NCI-H226 (cell line): ENCODE results near the gene ANAPC7.
A peak's percentile ranks its signal among the peaks of the same experiment; 100 is the strongest.
"Not testable (repeated sequence)": the region's sequence is repeated elsewhere in the genome, so short reads cannot be mapped to it uniquely, and the experiment has no call there.

Source experiments
- DNase-seq: peaks from one replicate; pipeline ENCODE4 v3.0.0-alpha.2; 2015

Gene ANAPC7

GRCh38 chr12:110403146-110403975 is at the start of gene ANAPC7:
Gene ANAPC7 (minus strand): TSS chr12:110403708. CDS start chr12:110403627, 81 bp downstream.
- peak; percentile 75 for DNase-seq

GRCh38 chr12:110451263-110451662 is 47.8 kb upstream of the ANAPC7 start:
- DNase-seq = no peak

GRCh38 chr12:110449799-110450497 is 46.4 kb upstream of the ANAPC7 start, which contains the start of gene ARPC3:
Gene ARPC3 (minus strand): TSS chr12:110450337. CDS start chr12:110450260, 77 bp downstream.
- DNase-seq = peak; percentile 89

GRCh38 chr12:110444455-110444854 is 40.9 kb upstream of the ANAPC7 start:
- no peak for DNase-seq

GRCh38 chr12:110436231-110436630 is 32.7 kb upstream of the ANAPC7 start:
- peak; percentile 10 for DNase-seq

- DNase-seq = no peak
Measured at GRCh38 chr12:110431957-110432587, 28.6 kb upstream of the ANAPC7 start.

- DNase-seq = not testable (repeated sequence)
Measured at GRCh38 chr12:110429676-110430075, 26.2 kb upstream of the ANAPC7 start.

GRCh38 chr12:110426406-110426805 is 22.9 kb upstream of the ANAPC7 start:
- DNase-seq = no peak

GRCh38 chr12:110424237-110424636 is 20.7 kb upstream of the ANAPC7 start:
- no peak for DNase-seq

- no peak for DNase-seq
Measured at GRCh38 chr12:110421701-110422100, 18.2 kb upstream of the ANAPC7 start.

GRCh38 chr12:110421159-110421661 is 17.7 kb upstream of the ANAPC7 start:
- no peak for DNase-seq

- DNase-seq = not testable (repeated sequence)
Measured at GRCh38 chr12:110420644-110421043, 17.1 kb upstream of the ANAPC7 start.

GRCh38 chr12:110417113-110417512 is 13.6 kb upstream of the ANAPC7 start:
- DNase-seq = not testable (repeated sequence)

- not testable (repeated sequence) for DNase-seq
Measured at GRCh38 chr12:110410086-110410485, 6.6 kb upstream of the ANAPC7 start.

- not testable (repeated sequence) for DNase-seq
Measured at GRCh38 chr12:110405126-110405662, 1.7 kb upstream of the ANAPC7 start.

GRCh38 chr12:110403976-110404682 is 621 bp upstream of the ANAPC7 start:
- DNase-seq = peak; percentile 37

GRCh38 chr12:110382683-110383082 is 20.8 kb downstream of the ANAPC7 start:
- no peak for DNase-seq

- DNase-seq = no peak
Measured at GRCh38 chr12:110379631-110380030, 23.9 kb downstream of the ANAPC7 start.

- no peak for DNase-seq
Measured at GRCh38 chr12:110379197-110379596, 24.3 kb downstream of the ANAPC7 start.

GRCh38 chr12:110378131-110378790 is 25.2 kb downstream of the ANAPC7 start:
- not testable (repeated sequence) for DNase-seq

- no peak for DNase-seq
Measured at GRCh38 chr12:110373962-110374611, 29.4 kb downstream of the ANAPC7 start.
